ENCODE measurements around the gene NUDT15.
"Not testable (repeated sequence)": the region's sequence is repeated elsewhere in the genome, so short reads cannot be mapped to it uniquely, and the experiment has no call there.

Gene NUDT15

GRCh38 chr13:48037346-48038173 is at the start of gene NUDT15:
Gene NUDT15, plus strand, starts transcription at chr13:48037726. Its CDS starts 21 bp downstream, at chr13:48037747.
- DNase-seq = peak; percentile 95

GRCh38 chr13:47990427-47990826 is 47.1 kb upstream of the NUDT15 start:
- no peak for DNase-seq

- no peak for DNase-seq
Measured at GRCh38 chr13:47990920-47991466, 46.5 kb upstream of the NUDT15 start.

GRCh38 chr13:47991859-47992258 is 45.7 kb upstream of the NUDT15 start:
- DNase-seq = no peak

GRCh38 chr13:47997384-47997783 is 40.1 kb upstream of the NUDT15 start:
- no peak for DNase-seq

GRCh38 chr13:47999973-48000372 is 37.6 kb upstream of the NUDT15 start:
- DNase-seq = no peak

GRCh38 chr13:48000559-48001113 is 36.9 kb upstream of the NUDT15 start:
- no peak for DNase-seq

- peak; percentile 58 for DNase-seq
Measured at GRCh38 chr13:48001114-48001881, 36.2 kb upstream of the NUDT15 start, which contains the start of gene SUCLA2. Gene SUCLA2, minus strand, starts transcription at chr13:48001273. Its CDS starts 4 bp downstream, at chr13:48001269.

GRCh38 chr13:48001999-48002398 is 35.5 kb upstream of the NUDT15 start:
- DNase-seq = not testable (repeated sequence)

GRCh38 chr13:48004201-48004600 is 33.3 kb upstream of the NUDT15 start:
- no peak for DNase-seq

GRCh38 chr13:48006396-48006795 is 31.1 kb upstream of the NUDT15 start:
- DNase-seq = no peak

- no peak for DNase-seq
Measured at GRCh38 chr13:48009284-48009683, 28.2 kb upstream of the NUDT15 start.

GRCh38 chr13:48010698-48011097 is 26.8 kb upstream of the NUDT15 start:
- no peak for DNase-seq

GRCh38 chr13:48012668-48013067 is 24.9 kb upstream of the NUDT15 start:
- DNase-seq = no peak

GRCh38 chr13:48014359-48014758 is 23.2 kb upstream of the NUDT15 start:
- DNase-seq = no peak

- DNase-seq = no peak
Measured at GRCh38 chr13:48018637-48019036, 18.9 kb upstream of the NUDT15 start.

- DNase-seq = no peak
Measured at GRCh38 chr13:48019796-48020195, 17.7 kb upstream of the NUDT15 start.

GRCh38 chr13:48028066-48028465 is 9.5 kb upstream of the NUDT15 start:
- no peak for DNase-seq

GRCh38 chr13:48029859-48030258 is 7.7 kb upstream of the NUDT15 start:
- DNase-seq = no peak

GRCh38 chr13:48038761-48039160 is 1.2 kb downstream of the NUDT15 start:
- no peak for DNase-seq

- no peak for DNase-seq
Measured at GRCh38 chr13:48040049-48040448, 2.5 kb downstream of the NUDT15 start.

GRCh38 chr13:48040896-48041295 is 3.4 kb downstream of the NUDT15 start:
- DNase-seq = no peak

GRCh38 chr13:48042894-48043293 is 5.4 kb downstream of the NUDT15 start:
- DNase-seq = no peak

Measured in amniotic stem cell (primary cell).